ENCODE data around the gene HSD17B8.

HSD17B8 gene

DNA sequence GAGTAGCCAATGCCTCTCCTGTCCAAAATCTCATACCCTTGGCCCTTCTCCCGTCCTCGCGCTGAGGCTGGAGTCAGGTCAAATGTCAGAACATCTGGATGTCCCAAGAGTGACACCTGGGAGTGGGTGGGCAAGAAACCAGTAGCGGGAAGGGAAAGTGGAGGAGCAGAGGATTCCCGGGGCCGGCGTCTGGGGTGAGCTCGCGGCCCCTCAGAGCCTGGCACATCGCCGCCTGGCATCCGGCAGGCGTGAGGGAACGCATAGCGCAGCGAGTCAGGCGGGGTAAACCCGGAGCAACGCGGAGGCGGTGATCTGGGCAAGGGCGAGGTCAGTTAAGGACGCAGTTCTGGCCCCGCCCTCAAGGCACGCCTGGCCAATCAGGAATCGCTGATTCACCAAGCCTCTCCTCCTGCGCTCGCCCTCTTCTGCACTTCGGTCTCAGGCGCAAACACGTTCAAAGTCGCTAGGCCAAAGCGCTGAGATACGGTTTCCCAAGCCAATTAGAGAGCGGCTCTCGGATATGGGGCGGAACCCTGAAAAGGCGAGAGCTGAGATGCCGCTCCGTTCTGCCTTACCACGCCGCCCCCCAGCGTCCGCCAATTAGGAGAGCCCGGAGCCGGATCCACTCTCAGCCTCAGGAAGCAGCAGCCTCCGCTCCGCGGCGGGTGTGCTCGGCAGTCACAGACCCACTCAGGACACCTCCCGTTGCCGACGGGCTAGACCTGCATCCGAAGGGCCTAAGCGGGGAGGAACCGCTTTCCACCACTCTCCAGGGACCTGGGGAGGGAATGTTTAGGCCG is 44.7 kb downstream of the HSD17B8 start:
- peak; percentile 99 for DNase-seq

DNA sequence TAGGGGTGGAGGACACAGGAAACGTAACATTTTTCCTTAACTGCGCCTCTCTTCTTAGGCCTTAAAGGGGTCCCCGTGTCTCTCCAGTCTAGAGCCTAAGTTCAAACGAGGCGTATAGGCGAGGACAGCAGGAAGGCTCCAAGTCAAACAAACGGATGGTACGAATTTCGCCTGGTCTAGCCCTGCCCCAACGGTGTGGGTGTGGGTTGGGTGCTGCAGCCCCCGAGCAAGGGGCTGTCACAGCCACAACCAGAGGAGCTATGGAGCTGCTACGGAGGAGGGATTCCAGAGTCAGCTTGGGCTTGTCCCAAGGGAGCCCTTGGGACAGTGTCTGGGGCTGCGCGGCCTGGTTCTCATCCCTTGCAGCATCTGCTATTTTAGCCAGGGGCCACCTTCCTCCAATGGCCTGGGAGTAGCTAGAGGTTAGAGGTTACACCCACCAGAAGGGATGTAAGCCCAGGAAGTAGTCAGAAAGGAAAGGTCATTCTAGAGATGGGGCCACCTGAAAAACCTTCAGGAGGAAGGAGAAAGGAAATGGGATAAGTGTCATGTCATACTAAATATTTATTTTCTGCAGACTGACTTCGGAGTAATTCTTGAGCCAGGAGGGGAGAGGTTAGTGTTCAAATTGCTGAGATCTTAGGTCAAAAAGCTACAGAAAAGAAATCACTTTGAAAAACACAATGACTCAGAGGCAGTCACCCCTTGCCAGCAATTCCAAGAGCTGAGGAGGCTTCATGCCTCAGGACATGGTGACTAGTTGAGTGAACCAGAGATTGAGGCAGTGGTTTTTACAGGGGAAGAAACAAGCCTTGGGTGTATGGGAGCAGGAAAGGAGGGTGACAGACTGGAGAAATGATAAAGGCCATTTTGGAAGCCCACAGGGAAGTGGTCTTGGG is 45.5 kb downstream of the HSD17B8 start:
- peak; percentile 87 for DNase-seq

DNA sequence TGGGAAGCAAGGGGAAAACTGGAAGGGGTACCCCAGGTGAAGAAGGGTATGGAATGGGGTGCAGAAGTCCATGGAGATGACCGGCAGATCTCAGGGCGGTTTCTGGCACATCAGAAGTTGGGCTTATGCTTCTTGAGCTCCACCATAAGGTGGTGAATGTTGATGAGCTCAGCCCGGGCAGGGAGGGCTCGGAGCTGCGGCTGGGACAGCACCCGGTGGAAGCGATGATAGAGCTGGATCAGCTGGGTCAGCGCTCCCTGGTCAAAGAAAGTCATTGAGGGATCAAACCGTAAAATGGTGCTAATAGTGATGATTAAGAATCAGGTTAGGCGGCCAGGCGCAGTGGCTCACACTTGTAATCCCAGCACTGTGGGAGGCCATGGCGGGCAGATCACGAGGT is 46.3 kb downstream of the HSD17B8 start:
- no peak for DNase-seq

DNA sequence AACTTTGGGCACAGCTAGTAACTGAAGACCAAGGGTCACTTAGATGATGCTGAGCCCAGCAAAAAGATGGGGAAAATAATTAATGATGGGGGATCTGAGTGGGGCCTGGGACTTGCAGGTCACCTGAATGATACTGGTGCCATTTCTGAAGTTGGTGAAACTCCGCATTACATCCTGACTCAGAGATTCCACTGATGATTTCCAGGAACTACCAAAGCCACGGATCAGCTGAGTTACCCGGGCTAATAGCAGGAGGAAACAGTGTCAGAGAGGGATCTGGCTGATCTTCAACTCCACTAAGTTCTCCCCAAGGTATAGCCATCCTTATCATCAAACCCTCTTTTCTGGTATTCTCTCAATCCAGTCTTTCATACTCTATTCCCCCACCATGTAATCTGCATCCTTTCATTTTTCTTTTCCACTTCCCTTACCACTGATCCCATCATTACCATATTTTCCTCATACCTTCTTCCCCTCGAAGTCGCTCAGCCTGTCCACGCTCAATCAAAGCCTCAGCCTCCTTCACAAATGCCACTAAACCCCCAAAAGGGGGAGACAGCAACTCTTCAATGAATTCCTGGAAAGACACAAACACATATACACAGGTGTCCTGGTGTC is 47.0 kb downstream of the HSD17B8 start:
- peak; percentile 66 for DNase-seq

DNA sequence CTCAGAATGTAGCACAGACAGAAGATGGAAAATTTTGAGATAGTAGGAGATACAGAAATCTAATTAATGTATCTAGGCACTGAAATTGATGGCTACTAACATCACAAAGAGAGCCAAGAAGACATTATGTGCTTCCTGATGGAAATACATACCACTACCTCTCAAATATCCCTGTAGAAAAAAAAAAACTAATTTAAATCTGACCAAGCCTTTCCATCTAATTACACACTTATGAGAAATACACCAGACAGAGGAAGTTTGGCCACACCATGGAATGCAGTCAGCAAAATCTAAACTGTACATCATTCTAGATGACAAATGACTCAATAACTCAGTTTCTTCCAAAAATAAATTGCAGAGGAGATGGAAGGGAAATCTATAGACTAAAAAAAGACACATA is 48.3 kb downstream of the HSD17B8 start:
- DNase-seq = peak; percentile 84

DNA sequence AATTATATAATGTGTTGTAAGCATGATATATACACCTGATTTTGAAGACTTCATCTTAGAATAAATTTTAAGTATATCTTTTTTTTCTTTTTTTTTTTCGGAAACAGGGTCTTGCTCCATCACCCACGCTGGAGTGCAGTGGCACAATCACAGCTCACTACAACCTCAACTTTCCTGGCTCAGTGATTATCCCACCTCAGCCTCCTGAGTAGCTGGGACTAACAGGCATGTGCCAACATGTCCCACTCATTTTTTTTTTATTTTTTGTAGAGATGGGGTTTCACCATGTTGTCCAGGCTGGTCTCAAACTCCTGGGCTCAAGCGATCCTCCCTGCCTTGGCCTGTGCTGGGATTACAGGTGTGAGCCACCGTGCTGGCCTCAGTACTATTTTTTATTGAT is 50.1 kb downstream of the HSD17B8 start:
- no peak for DNase-seq

All from fibroblast of skin of right biceps (primary cell).